Body of pancreas (tissue), 4 donors: ENCODE results near the gene CSNK2A3.

Experiments
- CTCF ChIP-seq, 7 experiments: fragments of 450-650 bp in 4 of 7; fragments of 200-600 bp in 3 of 7; sonication (generic) in 3 of 7; IDR thresholded peaks; one replicate each; pipeline ENCODE4 v1.5.1; 2016 to 2019; ENCODE audit warnings: antibody characterized with exemption in 7 of 7
- POLR2A ChIP-seq, 3 donors: fragments of 450-650 bp; IDR thresholded peaks; one replicate each; pipeline ENCODE4 v1.6.1; 2016; ENCODE audit warnings: antibody characterized with exemption in 3 of 3, mild to moderate bottlenecking in 2 of 3

GRCh38 chr11:11345099-11345498, 8.0 kb downstream of the CSNK2A3 start:
- TF ChIP-seq CTCF (IDR thresholded peaks at IDR 0.05): no peak
- TF ChIP-seq POLR2A (IDR thresholded peaks at IDR 0.05): no peak
